ENCODE results near the gene LNP1. TPM values are rescaled to one million over a fixed set of nuclear protein-coding genes. Genes with fewer than 3 reads are reported as not detected.

The LNP1 gene
- total RNA-seq, 2 experiments from 2014 or later, result 0.47 to 0.70 TPM

- POLR2A ChIA-PET, result no interaction called here
- DNase-seq (no peak), ATAC-seq (ENCODE audit: poor library complexity) (no peak)
- Mint-ChIP-seq H3K9me3 (no peaks in the 10 kb centered on the region), H3K4me3 (no peak overlapping the region), H3K4me1 (ENCODE audit: low read depth) (no peaks in the 10 kb centered on the region), H3K27ac (no peak overlapping the region), H3K27me3 (peaks cover 25% of the 10 kb centered on the region), H3K36me3 (ENCODE audit: low read depth) (no peaks in the 10 kb centered on the region)
- Histone ChIP-seq H3K27me3 (ENCODE audit: control insufficient read depth in 1 of 2, insufficient read depth in 2 of 2, low read length in 2 of 2) (peaks cover 2 to 7% of the 10 kb centered on the region in 2 experiments), H3K4me3 (ENCODE audit: low read length) (no peak overlapping the region), H3K27ac (ENCODE audit: low read depth in 1 of 2, low read length in 2 of 2) (no peak overlapping the region), H3K9me3 (ENCODE audit: control insufficient read depth in 1 of 2, insufficient read depth in 1 of 2, low read length in 2 of 2) (no peaks in the 10 kb centered on the region), H3K4me1 (ENCODE audit: insufficient read depth, low read length) (no peaks in the 10 kb centered on the region), H3K36me3 (ENCODE audit: insufficient read depth, low read length) (no peaks in the 10 kb centered on the region)
- CTCF ChIA-PET, result no interaction called here
- intact Hi-C loops (cut with DNase I, micrococcal nuclease), result no loop called here
- no peak for TF ChIP-seq CTCF (IDR thresholded peaks at IDR 0.05)
These were observed 78.7 kb downstream of the LNP1 start for GRCh38 chr3:100480081-100480480.

DNA sequence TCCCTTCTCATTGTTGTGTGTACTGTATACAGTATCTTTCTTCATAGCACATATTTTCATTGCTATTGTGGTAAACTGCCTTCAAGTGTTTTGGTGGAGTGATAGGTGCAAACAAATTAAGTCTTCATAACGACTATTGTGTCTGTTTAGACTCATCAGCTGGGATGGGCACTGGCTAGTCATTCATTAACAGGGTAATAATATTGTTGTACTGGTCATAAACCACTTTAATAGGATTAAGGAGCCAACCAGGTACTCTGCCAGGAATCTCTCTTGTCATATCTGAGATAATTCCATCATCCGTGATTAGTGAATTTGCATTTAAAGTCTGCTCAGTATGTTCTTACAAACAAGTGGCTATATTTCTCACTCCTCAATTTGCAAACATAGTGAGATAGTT is 80.8 kb downstream of the LNP1 start:
- Histone ChIP-seq H3K9me3 (ENCODE audit: control insufficient read depth in 1 of 2, insufficient read depth in 1 of 2, low read length in 2 of 2) (no peaks in the 10 kb centered on the region), H3K36me3 (ENCODE audit: insufficient read depth, low read length) (no peaks in the 10 kb centered on the region), H3K4me1 (ENCODE audit: insufficient read depth, low read length) (no peaks in the 10 kb centered on the region), H3K27ac (ENCODE audit: low read depth in 1 of 2, low read length in 2 of 2) (no peak overlapping the region), H3K4me3 (ENCODE audit: low read length) (no peak overlapping the region), H3K27me3 (ENCODE audit: control insufficient read depth in 1 of 2, insufficient read depth in 2 of 2, low read length in 2 of 2) (peaks cover 2 to 7% of the 10 kb centered on the region in 2 experiments)
- TF ChIP-seq CTCF (IDR thresholded peaks at IDR 0.05), result no peak
- Mint-ChIP-seq H3K27ac (no peak overlapping the region), H3K9me3 (no peaks in the 10 kb centered on the region), H3K4me1 (ENCODE audit: low read depth) (no peaks in the 10 kb centered on the region), H3K36me3 (ENCODE audit: low read depth) (no peaks in the 10 kb centered on the region), H3K27me3 (peaks cover 34% of the 10 kb centered on the region), H3K4me3 (no peak overlapping the region)
- ChIA-PET POLR2A (no interaction called here), CTCF (no interaction called here)
- intact Hi-C loops (cut with DNase I, micrococcal nuclease), result no loop called here
- no peak for ATAC-seq (ENCODE audit: poor library complexity)
- no peak for DNase-seq

GRCh38 chr3:100483529-100483928 is 82.2 kb downstream of the LNP1 start:
- TF ChIP-seq CTCF (IDR thresholded peaks at IDR 0.05), result no peak
- H3K36me3 Mint-ChIP-seq (ENCODE audit: low read depth), result no peaks in the 10 kb centered on the region
- Histone ChIP-seq H3K4me1 (ENCODE audit: insufficient read depth, low read length) (no peaks in the 10 kb centered on the region), H3K9me3 (ENCODE audit: control insufficient read depth in 1 of 2, insufficient read depth in 1 of 2, low read length in 2 of 2) (no peaks in the 10 kb centered on the region), H3K4me3 (ENCODE audit: low read length) (no peak overlapping the region), H3K36me3 (ENCODE audit: insufficient read depth, low read length) (no peaks in the 10 kb centered on the region), H3K27me3 (ENCODE audit: control insufficient read depth in 1 of 2, insufficient read depth in 2 of 2, low read length in 2 of 2) (peaks cover 2 to 7% of the 10 kb centered on the region in 2 experiments), H3K27ac (ENCODE audit: low read depth in 1 of 2, low read length in 2 of 2) (no peak overlapping the region)
- ATAC-seq (ENCODE audit: poor library complexity) (no peak), DNase-seq (no peak)
- CTCF ChIA-PET, result no interaction called here
- no peaks in the 10 kb centered on the region for H3K4me1 Mint-ChIP-seq (ENCODE audit: low read depth)
- H3K27me3 Mint-ChIP-seq, result peaks cover 34% of the 10 kb centered on the region
- POLR2A ChIA-PET, result no interaction called here
- intact Hi-C loops (cut with DNase I, micrococcal nuclease), result no loop called here
- no peak overlapping the region for H3K27ac Mint-ChIP-seq
- no peak overlapping the region for H3K4me3 Mint-ChIP-seq
- H3K9me3 Mint-ChIP-seq, result no peaks in the 10 kb centered on the region

All from CD4-positive, alpha-beta T cell (primary cell).